Mucosa of descending colon (tissue), 3 donors: Measurements from ENCODE around the gene MT3. TPM values are rescaled to one million over a fixed set of nuclear protein-coding genes. Genes with fewer than 3 reads are reported as not detected.

Experiments
- ATAC-seq: fragments of 200-7000 bp; cut with Tn5 transposase; one replicate; pipeline ENCODE4 v1.9.1; 2020; ENCODE audit warnings: mild to moderate bottlenecking, moderate library complexity
- DNase-seq, 3 donors: peaks; one replicate each; pipeline ENCODE4 v3.0.0-alpha.2; 2020
- H3K36me3 ChIP-seq: fragments of 200-600 bp; one replicate; pipeline ENCODE4 v1.8.0; 2021; ENCODE audit warnings: low read depth, mild to moderate bottlenecking
- H3K4me1 ChIP-seq: fragments of 200-600 bp; one replicate; pipeline ENCODE4 v1.8.0; 2021; ENCODE audit warnings: low read depth, mild to moderate bottlenecking
- H3K4me3 ChIP-seq: fragments of 200-600 bp; one replicate; pipeline ENCODE4 v1.8.0; 2021; ENCODE audit warnings: mild to moderate bottlenecking
- H3K9me3 ChIP-seq: fragments of 200-600 bp; one replicate; pipeline ENCODE4 v1.8.0; 2021; ENCODE audit warnings: mild to moderate bottlenecking
- CTCF ChIP-seq: fragments of 200-600 bp; IDR thresholded peaks from one replicate; pipeline ENCODE4 v1.8.0; 2022; ENCODE audit warnings: antibody characterized with exemption, mild to moderate bottlenecking
- intact Hi-C, 2 donors: fragments of 100-400 bp; cut with DNase I in 1 of 2; cut with micrococcal nuclease in 1 of 2; formaldehyde crosslinking; loops; one replicate each; pipeline versions ENCODE4 v1.11.0 to v1.11.1; 2022; cut with DNase I, micrococcal nuclease
- total RNA-seq, 3 donors: library from RNA; stranded (reverse); fragmentation: NEBNext Ultra II Directional in 2 of 3; extraction: Animal tissue kit (Norgen Biotek cat#: 25700) in 2 of 3; gene quantifications; one replicate each; pipeline versions ENCODE4 v1.2.1 to v1.2.4, GENCODE V29; 2021 to 2023
- donor health status: DM: no; HTN: no; CAD: no; lungs with moderate emphysema.
- donor health status: DM: no; HTN: no; CAD: no.
- donor health status: DM: no; HTN: yes; CAD: no.

MT3 gene
- total RNA-seq, 3 donors from 2014 or later, result 3.0 to 8.8 TPM; not detected in 1

GRCh38 chr16:56631197-56631596 is 41.9 kb downstream of the MT3 start:
- no peak for DNase-seq
- H3K4me3 ChIP-seq, result no peak overlapping the region
- no peaks in the 10 kb centered on the region for H3K36me3 ChIP-seq

DNA sequence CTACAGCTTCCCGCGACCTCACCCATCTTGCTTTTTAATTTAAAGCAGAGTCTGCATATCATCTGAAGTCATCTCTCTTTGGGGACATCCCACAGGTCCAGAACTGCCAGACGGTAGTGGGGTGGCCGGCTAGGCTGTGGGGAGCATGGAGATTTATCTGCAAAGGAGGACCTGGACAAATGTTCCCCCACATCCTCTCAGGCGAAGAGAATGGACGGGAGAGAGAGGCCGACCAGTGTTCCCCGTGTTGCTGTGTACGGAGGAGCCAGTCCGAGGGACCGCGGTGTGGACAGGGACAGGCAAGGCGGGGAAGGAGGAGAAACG is 42.5 kb downstream of the MT3 start:
- H3K36me3 ChIP-seq, result no peaks in the 10 kb centered on the region
- intact Hi-C loops, result no loop called here
- ATAC-seq, result no peak

More at GRCh38 chr16:56631197-56631596, 41.9 kb downstream of the MT3 start:
- H3K9me3 ChIP-seq, result no peaks in the 10 kb centered on the region
- peaks cover 19% of the 10 kb centered on the region for H3K4me1 ChIP-seq
- intact Hi-C loops, result no loop called here
- TF ChIP-seq CTCF, result no peak
- ATAC-seq, result no peak

GRCh38 chr16:56632156-56632847 is 43.0 kb downstream of the MT3 start, which contains the start of gene MT1M:
Gene MT1M (plus strand): TSS chr16:56632659. CDS start chr16:56632732, 73 bp downstream.
- ATAC-seq (peak; percentile 91), DNase-seq (peak; percentile 59 to 74 (median 66))
- intact Hi-C loops, result no loop called here
- Histone ChIP-seq H3K9me3 (no peaks in the 10 kb centered on the region), H3K4me1 (peaks cover 19% of the 10 kb centered on the region), H3K4me3 (no peak within 1 kb of the TSS), H3K36me3 (no peaks in the 10 kb centered on the region)
- TF ChIP-seq CTCF, result no peak

More for the DNA sequence above, 42.5 kb downstream of the MT3 start:
- H3K4me1 ChIP-seq, result peaks cover 19% of the 10 kb centered on the region
- no peak for TF ChIP-seq CTCF
- no peak for DNase-seq
- no peak overlapping the region for H3K4me3 ChIP-seq
- no peaks in the 10 kb centered on the region for H3K9me3 ChIP-seq

DNA sequence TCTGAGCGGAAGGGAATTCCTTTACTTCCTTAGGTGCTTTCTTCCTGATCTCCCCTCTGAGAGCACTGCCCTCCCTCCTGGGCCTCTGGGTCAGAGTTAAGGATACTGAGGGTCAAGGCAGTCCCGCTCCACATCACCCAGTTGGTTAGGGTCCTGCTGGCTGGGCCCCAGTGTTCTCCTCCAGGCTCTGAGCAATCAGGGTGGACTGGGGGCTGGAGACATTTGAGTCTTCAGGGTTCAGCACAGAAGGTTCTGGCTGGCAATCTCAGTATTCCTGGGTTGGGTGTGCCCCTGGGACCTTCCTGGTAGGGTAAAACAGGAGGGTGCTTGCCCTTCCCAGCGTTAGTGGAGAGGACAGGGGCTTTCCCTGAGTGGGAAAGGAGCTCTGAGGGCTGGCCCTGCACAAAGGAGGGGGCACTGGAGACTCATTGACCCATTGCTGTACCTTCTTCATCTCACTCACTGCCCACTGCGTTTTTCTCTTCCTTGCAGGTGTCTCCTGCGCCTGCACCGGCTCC is 43.6 kb downstream of the MT3 start:
- H3K36me3 ChIP-seq, result no peaks in the 10 kb centered on the region
- no peak for TF ChIP-seq CTCF
- H3K4me3 ChIP-seq, result no peak overlapping the region
- ATAC-seq (peak; percentile 60), DNase-seq (no peak)
- H3K4me1 ChIP-seq, result peaks cover 19% of the 10 kb centered on the region
- no peaks in the 10 kb centered on the region for H3K9me3 ChIP-seq
- intact Hi-C loops, result no loop called here

DNA sequence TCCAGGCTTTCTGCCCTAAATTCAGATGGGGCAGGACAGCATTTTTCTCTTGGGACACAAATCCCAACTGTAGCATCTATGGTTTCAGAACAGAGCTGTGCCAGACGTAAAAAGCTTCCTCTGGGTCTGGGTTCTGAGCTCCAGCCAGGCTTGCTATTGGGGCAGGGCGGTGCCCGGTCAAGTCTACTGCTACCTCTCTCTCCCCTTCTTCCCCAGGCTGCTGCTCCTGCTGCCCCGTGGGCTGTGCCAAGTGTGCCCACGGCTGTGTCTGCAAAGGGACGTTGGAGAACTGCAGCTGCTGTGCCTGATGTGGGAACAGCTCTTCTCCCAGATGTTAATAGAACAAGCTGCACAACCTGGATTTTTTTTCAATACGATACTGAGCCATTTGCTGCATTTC is 44.2 kb downstream of the MT3 start:
- H3K4me1 ChIP-seq, result peaks cover 19% of the 10 kb centered on the region

More for the DNA sequence above, 44.2 kb downstream of the MT3 start:
- no peak for TF ChIP-seq CTCF
- ATAC-seq (no peak), DNase-seq (no peak)
- intact Hi-C loops, result no loop called here
- H3K9me3 ChIP-seq, result no peaks in the 10 kb centered on the region
- H3K4me3 ChIP-seq, result no peak overlapping the region
- H3K36me3 ChIP-seq, result no peaks in the 10 kb centered on the region
